CD4-positive, alpha-beta T cell treated with Interleukin-2 at 100 ng/mL for 4 hours (primary cell): ENCODE measurements around the gene MTF1.
"Not testable (repeated sequence)": the region's sequence is repeated elsewhere in the genome, so short reads cannot be mapped to it uniquely, and the experiment has no call there.

Source experiments
- DNase-seq: peaks from one replicate; pipeline ENCODE4 v3.0.0-alpha.2; 2020; ENCODE audit warnings: low spot score

The MTF1 gene

DNA sequence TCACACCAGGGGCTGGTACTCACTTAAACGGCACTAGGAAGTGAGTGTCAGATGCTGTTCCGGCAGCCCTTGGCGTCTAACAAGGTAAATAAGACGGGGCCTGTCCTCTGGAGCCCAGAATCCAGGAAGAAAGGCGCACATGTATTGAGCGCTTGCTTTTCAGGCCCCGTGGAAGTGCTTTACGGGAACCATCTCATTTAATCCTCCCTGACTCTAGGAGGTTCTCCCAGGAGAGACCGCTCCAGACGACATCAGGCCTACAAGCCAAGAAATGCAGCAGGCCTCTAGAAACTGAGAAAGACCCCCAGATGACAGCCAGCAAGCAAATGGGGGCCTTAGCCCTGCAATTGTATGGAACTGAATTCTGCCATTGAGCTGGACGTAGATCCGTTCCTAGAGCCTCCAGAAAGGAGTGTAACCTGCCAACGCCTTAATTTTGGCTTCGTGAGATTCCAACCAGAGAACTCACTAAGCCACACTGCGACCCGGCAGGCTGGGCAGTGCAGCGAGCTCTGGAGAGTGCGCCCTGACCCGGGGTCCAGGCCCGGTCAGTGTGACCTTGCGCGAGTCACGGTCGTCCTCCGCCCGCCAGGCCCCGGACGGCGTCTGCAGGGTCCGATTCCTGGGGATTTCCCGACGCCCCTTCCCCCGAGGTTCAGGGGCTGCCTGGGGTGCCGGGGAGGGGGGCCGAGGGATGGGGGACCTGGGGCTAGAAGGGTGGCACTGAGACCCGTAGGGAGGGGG lies 66.3 kb downstream of the MTF1 start:
- no peak for DNase-seq

- DNase-seq = no peak
Observed at GRCh38 chr1:37782491-37782890, 76.9 kb downstream of the MTF1 start.

GRCh38 chr1:37778654-37779053 lies 80.7 kb downstream of the MTF1 start:
- DNase-seq = no peak

DNA sequence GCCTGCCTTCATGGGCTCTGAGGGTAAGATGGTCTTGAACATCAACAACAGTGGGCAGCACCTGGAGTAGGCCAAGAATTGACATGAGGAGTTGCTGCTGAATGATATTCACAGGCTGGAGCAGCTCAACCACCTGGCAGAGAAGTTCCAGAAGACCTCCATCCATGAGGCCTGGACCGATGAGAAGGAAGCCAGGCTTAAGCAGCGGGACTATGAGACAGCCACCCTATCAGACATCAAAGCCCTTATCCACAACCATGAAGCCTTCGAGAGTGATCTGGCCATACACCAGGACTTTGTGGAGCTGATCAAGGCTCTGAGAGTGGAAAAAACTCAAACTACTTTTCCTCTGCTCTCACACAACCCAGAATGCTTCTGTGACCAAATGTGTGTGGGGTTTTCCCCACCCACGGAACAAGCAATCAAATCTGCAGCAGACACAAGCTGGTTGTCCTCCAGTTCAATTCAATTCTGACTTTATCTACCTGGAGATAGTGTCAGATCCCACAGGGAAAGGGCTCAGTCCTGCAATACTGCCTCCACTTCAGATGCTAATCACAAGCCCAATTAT lies 82.4 kb downstream of the MTF1 start:
- no peak for DNase-seq

GRCh38 chr1:37771440-37771839 lies 88.0 kb downstream of the MTF1 start:
- DNase-seq = not testable (repeated sequence)

GRCh38 chr1:37767488-37767887 lies 91.9 kb downstream of the MTF1 start:
- DNase-seq = no peak

DNA sequence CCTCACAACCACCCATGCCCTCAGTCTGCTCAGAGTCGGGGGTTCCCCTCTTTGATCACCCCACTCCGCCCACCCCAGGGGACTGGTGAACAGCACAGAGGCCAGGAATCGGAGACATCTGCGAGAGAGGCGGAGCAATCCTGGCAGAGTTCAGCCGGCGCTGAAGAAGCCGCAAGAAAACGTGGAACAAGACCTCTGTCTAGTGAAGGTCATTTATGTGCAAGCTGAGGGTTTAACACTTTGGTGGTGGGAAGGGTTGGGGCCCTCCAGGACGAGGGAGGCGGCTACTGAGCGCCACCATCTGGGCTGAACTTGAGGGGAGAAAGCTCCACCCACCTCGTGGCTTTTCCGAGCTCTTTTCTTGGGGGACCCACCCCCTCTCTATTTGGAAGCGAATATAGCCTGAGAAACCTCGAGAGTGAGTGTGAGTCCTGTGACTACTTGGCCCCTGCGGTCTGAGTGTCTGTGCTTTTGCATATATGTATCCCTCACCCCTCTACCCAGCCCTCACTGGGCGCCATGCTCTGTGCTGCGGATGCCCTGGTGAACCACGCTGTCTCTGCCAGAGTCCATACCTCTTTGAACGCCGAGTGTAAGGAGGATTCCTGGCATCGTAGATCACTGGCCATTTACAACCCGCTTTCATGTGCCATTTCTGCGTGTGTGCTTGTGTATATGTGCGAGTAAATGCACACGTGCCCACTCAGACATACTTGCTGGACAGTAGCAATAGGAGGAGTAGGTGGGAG lies 93.3 kb downstream of the MTF1 start:
- DNase-seq = no peak

- no peak for DNase-seq
Observed at GRCh38 chr1:37764888-37765441, 94.4 kb downstream of the MTF1 start, which contains the start of gene EPHA10. TSS of gene EPHA10 (minus strand) at chr1:37765120. CDS start at chr1:37765066, 54 bp downstream.

GRCh38 chr1:37764414-37764825 lies 95.0 kb downstream of the MTF1 start:
- DNase-seq = no peak

- DNase-seq = no peak
Observed at GRCh38 chr1:37763791-37764413, 95.5 kb downstream of the MTF1 start.

DNA sequence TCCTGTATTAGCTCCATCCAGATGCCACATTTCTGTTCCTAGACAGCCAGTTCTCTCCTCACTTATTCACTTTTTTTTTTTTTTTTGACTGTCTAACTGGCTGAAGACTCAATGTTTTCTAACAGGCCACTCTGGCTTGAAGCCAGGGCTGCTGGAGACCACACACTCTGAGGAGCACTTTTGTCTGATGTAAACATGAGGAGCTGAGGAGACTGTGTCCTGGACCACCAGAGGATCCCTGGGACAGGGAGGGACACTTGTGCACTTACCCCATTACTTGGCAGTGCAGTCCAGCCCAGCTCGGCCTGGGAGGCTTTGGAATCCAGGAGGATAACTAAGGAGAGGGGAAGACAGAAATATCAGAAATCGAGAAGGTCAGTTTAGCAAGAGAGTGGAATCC lies 96.9 kb downstream of the MTF1 start:
- no peak for DNase-seq

GRCh38 chr1:37761416-37762095 lies 97.8 kb downstream of the MTF1 start:
- no peak for DNase-seq
